SW 1271 (cell line): ENCODE results near the gene RAD23B.
"Not testable (repeated sequence)": the region's sequence is repeated elsewhere in the genome, so short reads cannot be mapped to it uniquely, and the experiment has no call there.

Experiments used
- DNase-seq, 2 experiments: peaks; one replicate each; lab custom pipeline; 2025; lab: John Stamatoyannopoulos, UW

RAD23B gene

DNA sequence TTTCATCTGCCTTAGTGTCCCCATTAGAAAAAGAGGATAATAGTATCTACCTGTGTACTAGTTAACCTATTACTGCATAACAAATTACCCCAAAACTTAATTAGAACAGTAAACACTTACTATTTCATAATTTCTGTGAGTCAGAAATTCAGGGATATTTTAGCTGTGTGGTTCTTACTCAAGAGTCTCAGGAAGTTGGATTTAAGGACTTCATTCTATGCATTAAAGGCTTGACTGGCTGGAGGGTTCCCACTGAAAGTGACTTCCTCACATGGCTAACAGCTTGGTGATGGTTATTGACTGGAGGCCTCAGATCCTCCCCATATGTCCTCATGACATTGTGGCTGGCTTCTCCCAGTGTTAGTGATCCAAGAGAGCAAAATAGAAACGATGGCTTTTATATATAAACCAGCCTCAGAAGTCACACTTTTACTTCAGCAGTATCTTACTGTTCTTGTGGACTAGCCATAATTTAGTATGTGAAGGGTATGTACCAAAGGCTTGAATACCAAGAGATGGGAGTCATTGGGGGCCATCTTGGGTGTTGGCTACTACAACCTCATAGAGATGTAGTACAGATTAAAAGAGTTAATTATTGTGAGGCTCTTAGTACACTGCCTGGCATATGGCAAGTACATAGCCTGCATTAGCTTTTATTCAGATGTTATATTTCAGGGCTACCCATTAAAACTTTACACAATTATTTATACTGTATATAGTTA lies 9.9 kb downstream of the RAD23B start:
- no peak for DNase-seq

DNA sequence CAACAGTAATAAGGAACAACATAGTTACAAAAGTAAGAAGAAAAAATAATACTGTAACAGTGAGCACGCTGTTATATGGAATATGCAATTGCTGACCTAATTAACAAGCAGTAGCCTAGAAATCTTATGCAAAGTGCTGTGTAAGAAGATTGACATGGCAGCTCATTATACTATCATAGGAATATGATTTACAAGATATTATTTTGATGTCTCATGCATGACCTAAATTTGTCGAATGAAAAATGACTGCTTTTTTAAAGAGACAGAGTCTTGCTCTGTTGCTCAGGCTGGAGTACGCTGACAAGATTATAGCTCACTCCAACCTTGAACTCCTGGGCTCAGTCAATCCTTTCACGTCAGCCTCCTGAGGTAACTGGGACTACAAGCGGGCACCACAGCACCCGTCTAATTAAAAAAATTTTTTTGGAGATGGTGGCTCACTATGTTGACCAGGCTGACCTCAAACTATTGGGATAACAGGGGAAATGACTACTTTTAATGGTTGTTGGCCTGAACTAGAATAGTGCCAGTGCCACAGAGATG lies 10.5 kb downstream of the RAD23B start:
- no peak for DNase-seq

DNA sequence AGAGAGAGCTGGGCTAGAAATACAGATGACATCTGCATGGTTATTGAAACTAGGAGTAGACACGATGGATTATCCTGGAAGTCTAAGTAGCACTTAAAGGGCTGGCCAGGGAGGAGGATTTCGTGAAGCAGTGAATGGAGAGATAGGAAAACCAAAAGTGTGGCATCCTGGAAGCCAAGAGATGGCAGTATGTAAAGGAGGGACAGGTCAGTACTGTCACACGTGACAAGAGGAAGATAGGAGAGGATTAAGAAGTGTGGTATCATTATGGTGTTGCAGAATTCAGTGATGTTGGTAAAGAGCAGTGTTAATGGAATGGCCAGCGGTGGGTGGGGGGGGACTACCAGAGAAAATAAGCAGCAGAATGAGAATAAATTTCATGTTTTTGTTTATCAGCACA lies 11.7 kb downstream of the RAD23B start:
- DNase-seq: no peak

DNA sequence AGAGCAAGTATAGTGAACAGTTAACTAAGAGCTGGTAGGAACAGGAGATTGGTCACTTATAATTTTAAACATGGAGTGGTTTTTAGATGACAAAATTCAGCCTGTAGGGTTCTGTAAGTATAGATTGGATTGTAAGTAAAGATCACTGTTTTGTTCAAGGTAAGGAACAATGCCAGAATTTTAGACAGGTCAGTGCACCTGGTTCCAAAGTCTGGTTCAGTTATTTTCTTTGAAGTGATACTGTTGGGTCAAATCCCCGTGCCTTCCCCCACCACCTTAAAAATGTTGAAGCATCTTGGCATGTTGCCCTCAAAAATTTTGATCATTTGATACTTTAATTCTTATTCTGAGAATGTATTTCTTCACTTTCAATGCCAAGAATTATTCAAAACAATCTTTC lies 12.9 kb downstream of the RAD23B start:
- DNase-seq: no peak

DNA sequence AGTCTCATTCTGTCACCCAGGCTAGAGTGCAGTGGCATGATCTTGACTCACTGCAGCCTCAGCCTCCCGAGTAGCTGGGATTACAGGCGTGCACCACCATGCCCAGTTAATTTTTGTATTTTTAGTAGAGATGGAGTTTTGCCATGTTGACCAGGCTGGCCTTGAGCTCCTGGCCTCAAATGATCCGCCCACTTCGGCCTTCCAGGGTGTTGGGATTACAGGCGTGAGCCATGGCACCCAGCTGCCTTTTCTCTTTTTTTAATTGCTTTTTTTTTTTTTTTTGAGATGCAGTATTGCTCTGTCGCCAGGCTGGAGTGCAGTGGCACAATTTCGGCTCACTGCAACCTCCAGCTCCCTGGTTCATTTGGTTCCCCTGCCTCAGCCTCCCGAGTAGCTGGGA lies 13.5 kb downstream of the RAD23B start:
- DNase-seq: not testable (repeated sequence)

DNA sequence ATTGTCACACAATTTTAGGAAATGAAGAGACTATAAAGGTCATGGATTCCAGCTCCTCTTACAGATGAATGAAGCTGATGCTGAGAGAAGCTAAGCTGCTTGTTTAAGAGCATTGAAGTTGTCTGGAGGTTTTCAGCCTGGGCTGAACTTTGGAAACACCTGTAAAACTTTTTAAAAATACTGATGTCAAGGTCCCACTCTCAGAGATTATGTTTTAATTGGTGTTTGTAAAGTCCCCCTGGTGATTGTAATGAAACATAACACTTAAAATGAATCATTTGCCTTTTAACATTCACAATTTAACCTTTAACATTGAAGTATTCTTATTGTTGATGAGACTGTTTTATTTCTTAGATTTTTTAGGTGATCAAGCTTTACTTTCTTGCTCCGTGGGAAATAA lies 16.4 kb downstream of the RAD23B start:
- peak in 1 of 2 experiments; percentile 50 for DNase-seq

DNA sequence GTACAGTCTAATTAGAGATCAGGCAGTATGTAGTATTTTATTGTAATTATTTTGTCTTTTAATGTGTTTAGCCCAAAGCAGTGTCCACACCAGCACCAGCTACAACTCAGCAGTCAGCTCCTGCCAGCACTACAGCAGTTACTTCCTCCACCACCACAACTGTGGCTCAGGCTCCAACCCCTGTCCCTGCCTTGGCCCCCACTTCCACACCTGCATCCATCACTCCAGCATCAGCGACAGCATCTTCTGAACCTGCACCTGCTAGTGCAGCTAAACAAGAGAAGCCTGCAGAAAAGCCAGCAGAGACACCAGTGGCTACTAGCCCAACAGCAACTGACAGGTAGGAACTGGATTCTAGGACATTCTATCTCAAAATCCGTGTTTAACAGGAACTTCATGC lies 23.2 kb downstream of the RAD23B start:
- DNase-seq: no peak

DNA sequence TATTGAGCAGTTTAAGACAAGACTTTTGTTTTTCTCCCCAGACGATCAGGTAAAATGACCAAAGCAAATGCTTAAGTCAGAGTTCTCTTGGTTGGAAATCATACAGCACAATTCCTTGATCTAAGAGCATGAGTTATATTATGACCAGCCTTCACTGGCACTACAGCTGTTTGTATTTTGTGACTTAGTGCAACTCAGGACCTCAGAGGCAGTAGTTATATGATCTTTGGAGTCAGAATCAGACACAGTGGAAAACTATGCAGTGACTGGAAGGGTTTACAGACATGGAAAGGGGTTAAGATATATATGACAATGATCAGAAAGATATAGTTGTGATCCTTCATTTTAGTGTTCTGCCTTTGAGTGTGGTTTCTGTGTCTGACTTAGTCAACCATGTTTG lies 24.3 kb downstream of the RAD23B start:
- no peak for DNase-seq

DNA sequence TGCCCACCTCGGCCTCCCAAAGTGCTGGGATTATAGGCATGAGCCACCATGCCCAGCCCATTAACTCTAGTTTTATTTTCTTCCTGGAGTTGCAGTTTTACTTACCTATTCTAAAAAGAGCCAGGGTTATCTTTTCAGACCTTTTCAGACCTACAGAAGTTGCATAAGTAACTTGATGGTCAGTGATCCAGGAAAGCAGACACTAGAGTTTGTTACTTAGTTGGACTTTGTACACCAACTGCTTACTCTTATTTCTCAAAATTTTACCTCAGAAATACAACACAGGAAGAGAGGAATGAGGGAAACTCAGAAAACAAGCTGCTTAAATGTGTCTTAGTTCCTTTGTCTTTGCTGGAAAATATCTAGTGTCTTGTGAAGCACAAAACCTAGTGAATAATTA lies 25.4 kb downstream of the RAD23B start:
- DNase-seq: no peak

DNA sequence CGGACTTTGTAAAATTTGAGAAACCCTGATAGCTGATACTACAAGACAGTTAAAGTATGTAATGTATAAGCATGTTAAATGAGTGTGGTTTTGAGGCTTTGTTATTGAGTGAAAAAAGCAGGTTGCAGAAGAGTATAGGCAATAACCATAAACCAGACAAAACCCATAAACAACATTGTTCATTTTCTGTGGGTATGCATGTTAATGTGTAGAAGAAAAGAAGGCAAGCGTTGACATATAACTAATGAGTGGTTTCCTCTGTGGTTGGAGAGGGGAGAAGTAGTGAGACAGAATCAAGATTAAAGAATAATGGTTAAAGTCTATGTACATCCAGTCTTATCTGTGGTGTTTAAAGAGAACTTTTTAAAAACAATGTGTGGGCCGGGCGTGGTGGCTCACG lies 26.2 kb downstream of the RAD23B start:
- no peak for DNase-seq

DNA sequence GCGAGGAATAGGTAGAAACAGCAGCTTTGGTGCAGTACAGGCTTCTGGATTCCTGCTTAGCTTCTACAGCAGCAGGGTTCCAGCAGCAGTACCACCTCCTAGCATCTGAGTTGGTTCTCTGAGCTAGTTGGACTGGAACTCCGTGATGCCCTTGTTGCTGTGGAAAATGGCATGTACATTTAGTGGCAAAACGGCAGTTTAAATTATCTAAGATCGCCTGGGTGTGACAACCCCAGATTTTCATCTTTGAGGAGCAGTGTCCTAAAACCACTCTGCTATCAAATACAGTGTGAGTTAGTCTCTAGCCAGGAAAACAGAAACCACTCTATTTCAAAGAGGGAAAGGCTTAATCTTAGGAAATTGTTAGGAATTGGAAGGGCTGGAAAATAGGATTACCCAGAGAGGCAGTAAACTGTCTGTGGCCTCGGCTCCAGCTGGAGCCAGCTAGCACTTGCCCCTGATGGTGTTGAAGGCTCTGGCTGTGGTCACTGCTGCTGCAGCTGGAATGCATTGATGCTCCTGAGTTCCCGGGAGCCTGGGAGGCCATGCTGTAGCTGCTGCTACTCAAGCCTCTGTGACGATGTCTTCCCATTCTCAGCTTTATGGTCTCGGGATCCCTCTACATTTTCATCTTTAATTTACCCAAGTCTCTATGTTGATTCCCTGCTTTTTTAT lies 29.4 kb downstream of the RAD23B start:
- DNase-seq: no peak

DNA sequence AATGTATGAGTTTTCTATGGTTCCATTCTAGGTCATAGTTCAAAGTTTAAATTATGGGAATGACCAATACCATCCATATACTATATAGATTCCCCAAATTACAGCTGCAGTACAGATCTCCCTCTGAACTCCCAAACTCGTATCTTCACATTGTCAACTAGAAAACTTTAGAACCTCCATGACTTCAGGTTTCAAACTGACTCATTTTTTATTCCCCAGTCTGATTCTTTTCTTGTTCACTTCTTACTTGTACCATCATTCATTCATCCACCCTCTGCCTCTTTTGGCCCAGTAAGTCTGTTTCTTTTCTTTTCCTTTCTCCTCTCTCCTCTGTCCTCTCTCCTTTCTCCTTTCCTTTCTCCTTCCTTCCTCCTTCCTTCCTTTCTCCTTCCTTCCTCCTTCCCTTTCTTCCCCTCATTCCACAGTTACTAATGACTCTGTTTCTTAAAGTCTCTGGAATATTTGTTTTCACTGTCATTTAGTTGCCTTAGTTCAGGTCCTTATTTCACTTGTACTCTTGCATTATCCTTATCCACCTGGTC lies 30.5 kb downstream of the RAD23B start:
- DNase-seq: no peak

DNA sequence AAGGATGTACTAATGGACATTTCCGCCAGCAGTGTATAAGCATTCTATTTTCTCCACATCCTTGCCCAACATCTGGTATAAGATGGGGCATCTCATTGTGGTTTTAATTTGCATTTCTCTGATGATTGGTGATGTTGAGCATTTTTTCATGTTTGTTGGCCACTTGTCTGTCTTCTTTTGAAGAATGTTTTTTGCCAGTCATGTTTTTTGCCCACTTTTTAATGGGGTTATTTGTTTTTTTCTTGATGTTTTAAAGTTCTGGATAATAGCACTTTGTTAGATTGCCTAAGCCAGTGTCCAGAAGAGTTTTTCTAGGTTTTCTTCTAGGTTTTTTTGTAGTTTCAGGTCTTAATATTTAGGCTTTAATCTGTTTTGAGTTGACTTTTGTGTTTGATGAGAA lies 31.7 kb downstream of the RAD23B start:
- DNase-seq: no peak

DNA sequence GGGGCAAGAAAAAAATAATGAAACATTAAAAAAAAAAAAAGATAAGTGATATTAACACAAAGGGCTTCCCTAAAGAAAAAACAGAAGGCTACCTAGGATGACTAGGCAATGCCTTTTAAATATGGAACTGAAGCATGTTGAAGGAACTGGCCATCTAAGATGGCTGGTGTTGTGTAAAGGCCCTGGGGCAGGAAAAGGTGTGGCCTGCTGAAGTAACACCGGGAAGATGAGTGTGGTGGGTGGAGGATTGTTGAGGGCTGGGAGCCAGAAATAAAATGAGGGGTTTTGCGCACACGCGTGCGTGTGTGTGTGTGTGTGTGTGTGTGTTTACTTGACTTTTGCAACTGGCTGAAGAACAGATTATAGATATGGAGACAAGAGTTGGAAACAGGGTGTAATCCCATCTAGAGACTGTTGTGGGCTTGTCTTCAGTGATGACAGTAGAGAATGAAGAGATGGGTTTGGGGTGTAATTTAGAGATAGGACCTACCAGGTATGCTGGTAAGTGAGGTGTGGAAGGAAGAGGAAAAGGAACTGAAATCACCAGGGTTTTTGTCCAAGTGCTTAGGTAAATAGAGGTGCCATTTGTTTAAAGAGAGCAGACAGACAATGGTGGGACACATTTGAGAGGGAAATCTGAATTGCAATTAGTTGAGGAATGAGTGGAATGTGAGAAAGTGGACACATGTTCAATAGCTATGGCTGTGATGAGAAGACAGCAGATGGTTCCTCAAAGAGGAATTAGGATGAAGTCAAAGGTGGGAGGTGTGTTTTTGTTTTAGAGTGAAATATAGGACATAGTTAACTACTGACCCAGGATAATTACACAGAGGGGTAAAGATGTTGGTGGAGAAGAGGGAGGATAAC lies 33.9 kb downstream of the RAD23B start:
- no peak for DNase-seq

DNA sequence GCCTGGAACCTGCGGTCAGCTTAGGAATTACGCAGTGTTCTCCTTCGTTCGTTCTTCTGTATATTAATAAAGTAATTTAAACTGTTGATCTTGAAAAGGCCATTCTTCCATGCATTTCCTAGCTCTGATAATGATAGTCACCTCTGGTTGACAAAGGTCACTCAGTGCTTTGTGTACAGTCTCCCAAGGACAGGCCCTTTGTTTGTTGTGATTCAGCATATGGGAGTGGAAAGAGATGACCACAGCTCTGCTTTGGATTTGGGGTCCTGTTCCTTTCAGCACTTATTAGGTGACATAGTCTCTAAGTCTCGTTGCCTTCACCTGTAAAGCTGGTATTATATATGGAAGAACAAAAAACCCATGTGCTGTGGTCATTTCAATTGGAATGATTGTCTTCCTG lies 39.6 kb downstream of the RAD23B start:
- no peak for DNase-seq

DNA sequence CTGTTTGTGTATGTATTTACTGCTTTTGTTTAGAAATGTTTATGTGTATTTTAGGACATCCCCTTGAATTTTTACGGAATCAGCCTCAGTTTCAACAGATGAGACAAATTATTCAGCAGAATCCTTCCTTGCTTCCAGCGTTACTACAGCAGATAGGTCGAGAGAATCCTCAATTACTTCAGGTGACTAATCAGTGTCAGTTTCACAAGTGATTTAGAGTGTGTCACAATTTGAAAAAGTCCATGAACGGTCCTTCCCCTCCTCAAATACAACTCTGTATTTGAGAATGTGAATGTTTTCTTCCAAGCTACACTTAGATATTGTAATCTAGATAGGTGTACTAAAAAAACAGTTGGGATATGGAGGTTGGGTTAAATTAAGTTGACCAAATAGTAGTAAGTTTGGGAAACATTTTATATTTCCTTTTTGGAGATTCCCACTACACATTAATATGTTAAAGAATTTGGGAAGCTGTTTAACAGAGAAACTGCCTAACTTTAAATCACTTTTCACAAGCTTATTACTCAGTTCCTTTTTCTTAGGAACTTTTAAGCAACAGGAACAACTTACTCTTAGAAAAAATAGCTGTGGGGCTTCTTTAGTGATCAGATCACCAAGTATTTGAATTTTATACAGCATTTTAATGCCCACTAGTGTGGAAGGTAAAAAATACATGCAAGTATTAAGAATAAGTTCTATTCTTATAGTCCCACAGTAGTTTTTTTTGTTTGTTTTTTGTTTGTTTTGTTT lies 40.9 kb downstream of the RAD23B start:
- DNase-seq: no peak

DNA sequence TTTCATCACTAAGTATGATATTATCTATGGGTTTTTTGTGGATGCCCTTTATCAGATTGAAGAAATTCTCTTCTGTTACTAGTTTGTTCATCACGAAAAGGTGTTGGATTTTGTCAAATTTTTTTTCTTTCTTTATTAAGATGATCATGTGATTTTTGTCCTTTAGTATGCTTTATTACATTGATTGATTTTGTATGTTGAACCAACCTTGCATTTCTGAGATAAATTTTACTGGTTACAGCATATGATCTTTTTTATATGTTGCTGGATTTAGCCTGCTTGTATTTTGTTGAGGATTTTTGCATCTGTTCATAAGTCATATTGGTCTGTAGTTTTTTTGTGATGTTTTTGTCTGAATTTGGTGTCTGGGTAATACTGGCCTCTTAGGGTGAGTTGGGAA lies 42.8 kb downstream of the RAD23B start:
- DNase-seq: no peak

DNA sequence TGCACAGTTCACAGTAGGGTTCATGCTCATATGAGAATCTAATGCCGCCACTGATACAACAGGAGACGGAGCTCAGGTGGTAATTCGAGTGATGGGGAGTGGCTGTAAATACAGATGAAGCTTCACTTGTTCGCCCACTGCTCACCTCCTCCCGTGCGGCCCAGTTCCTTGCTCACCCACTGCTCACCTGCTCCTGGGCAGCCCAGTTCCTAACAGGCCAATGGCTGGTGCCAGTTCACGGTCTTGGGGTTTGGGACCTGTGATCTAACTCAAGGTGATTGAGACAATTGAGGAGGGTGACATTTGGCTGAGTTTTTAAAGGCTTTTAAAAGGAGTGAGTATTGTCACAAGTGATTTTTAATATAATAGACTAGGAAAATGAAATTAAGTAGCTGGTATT lies 45.4 kb downstream of the RAD23B start:
- DNase-seq: no peak

DNA sequence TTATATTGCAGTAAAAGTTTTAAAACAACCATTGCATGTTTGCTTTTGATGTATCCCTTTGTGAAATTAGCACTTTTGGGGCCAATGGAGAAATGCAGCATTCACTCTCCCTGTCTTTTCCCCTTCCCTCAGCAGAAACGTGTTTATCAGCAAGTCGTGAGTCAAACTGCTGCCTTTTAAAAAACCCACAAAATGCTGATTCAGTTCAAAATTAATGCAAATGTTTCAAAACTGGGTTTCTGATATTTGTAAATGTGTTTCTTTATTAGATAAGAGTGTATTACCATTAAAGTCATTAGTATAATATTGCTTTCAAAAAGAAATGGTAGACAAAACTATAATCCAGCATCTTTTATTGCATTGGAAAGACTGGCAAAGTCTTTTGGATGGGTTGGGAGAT lies 47.3 kb downstream of the RAD23B start:
- DNase-seq: no peak

DNA sequence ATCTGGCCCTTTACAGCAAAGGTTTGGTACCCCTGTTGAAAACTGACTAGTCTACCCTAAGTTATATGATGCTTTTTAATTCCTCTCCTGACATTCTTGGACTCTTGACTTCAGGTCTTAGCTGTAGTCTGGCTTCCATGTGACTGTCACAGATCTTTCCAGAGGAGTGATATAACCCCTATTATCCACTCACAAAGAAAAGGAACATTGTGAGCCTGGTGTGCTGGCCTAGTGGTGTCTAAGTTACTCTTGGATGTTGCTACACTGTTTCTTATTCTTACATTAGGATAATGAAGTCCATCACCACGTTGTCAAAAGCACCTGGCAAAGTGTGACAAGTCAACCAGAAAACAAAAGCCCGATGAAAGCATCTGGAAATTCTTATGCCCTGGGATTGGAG lies 49.8 kb downstream of the RAD23B start:
- DNase-seq: no peak

DNA sequence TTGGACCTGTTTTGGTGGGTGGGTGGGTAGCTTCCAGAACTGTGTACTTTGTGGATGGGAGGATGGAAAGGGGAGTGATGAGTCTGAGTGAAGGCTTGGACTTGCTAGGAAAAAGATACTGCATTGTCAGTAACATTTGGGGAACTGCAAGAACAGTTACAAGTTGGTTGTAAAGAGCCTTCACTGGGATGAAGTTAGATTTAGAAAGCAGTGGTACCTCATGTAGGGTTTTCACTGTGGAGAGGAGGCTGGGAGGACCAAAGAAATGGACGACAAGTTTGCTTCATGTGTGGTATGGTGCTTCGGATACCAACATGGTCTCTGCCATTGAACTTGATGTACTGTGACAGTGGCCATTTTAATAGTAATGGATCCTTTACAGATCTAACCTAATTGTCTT lies 50.3 kb downstream of the RAD23B start:
- no peak for DNase-seq
